ENCODE data around the gene PUDP.
"Not testable (repeated sequence)": the region's sequence is repeated elsewhere in the genome, so short reads cannot be mapped to it uniquely, and the experiment has no call there.

The PUDP gene

DNA sequence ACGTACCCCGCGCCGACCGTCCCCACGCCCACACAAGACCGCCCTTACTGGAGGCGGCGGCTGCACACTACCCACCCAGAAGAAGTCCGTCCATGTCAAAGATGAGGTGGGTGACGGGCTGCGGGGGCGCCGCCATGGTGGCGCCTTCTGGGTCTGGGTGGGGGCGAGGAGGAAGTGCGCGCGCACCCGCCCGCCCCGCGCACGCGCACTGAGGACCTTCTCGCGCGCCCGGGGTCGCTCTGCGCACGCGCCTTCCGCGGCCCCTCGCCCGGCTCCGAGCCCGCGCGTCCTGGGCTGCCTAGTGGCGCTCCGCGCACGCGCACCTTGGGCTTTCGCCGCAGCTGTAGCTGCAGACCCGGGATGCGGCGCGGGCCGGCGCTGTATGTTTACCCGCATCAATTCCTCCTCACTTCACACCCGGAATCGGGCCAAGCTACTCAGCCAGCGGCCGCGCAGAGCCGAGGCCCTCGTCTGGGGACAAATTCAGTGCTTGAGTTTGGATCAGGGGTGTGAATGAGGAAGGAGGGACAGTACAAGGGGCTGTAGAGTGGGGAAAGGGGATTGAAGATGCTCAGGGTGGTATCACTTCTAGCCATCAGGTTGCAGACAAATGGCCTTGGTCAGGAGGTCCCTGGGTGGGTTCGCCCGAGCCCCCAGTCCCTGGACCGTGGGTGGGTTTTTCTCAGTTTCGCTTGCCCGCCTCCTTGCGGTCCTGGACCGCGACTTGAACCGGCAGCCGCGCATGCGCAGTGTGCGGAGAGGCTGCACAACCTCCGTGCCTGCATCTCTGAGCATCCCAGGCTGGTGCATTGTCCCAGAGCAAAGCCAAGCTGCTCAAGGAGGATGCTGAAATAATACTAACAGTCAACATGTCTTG lies at the start of gene PUDP:
TSS of gene PUDP (minus strand) at position 176 of the 877 bp plus-strand sequence. CDS start at position 136, 40 bp downstream.
- DNase-seq: peak; percentile 98

DNA sequence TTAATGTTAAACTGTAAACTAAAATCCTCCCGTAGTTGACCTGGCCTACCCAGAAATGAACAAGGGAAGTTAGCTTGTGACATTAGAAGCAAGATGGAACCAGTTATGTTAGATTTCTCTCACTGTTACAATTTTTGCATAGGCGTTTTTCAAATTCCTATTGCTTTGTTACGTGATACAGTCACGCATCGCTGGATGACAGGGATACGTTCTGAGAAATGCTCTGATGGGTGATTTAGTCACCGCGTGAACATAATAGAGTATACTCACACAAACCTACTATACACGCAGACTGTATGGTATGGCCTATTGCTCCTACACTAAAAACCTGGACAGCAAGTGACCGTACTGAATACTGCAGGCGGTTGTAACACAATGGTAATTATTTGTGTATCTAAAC lies 46.7 kb upstream of the PUDP start:
- DNase-seq: no peak

DNA sequence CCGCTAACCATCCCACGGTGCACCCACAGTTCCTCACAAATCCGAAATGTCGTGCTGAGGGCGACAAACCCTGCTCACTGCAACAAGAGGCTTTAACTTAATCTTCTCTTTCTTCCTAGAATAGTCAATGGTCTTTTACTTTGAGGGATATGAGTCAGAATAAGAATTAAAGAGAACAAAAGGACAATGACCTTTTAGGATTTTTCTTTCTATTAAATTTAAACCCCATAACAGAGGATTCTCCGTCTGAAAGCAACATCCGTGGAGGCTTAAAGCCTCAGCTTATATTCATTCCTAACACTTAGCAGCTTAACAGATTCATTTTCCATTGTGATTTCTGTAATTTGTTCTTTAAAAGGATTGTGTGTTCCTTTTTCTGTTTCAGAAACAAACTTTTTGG lies 44.9 kb upstream of the PUDP start:
- no peak for DNase-seq

DNA sequence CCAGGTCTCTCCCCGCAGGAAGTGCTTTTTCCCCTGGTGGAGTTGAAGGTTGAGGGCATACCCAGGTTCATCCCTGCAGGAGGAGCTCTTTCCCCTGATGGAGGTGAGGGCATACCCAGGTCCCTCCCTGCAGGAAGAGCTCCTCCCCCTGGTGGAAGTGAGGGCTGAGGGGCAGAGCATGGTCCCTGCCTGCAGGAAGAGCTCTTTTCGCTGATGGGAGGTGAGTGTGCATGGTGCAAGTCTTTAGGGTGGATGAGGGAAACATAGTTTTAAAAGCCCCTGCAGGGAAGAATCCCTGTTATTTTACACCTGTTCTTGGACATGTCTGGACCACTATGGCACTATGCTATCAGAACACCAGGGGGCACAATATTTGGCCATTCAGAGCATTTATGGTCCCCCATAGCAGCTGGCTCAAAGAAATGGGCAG lies 43.7 kb upstream of the PUDP start:
- no peak for DNase-seq

DNA sequence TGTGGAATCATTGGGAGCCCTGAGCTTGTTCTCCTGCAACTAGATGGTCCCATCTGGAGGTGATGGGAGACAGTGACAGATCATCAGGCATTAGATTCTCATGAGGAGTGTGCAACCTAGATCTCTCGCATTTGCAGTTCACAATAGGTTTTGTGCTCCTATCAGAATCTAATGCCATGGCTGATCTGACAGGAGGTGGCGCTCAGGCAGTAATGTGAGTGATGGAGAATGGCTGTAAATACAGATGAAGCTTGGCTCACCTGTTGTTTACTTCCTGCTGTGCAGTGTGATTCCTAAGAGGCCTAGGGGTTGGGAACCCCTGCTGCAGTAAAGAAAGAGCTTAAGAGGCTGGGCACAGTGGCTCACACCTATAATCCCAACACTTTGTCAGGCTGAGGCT lies 42.2 kb upstream of the PUDP start:
- DNase-seq: no peak

DNA sequence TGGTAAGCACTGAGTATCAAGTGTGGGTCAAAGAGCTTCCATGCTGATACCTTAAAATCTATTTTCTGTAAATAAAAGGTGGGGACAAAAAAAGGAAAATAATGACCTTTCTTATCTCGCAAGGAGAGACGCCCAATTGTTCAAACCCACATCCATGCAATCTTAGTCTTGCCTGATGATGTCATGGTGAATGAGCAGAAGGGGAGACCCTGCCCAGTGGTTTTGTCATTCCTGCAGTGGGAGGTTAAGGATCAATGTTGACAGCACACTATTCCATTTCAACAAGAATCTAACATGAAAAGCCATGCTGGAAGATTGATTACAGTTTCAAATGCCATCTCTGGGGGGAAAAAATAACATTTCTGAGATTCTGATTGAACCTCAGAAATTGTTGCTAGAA lies 40.7 kb upstream of the PUDP start:
- no peak for DNase-seq

DNA sequence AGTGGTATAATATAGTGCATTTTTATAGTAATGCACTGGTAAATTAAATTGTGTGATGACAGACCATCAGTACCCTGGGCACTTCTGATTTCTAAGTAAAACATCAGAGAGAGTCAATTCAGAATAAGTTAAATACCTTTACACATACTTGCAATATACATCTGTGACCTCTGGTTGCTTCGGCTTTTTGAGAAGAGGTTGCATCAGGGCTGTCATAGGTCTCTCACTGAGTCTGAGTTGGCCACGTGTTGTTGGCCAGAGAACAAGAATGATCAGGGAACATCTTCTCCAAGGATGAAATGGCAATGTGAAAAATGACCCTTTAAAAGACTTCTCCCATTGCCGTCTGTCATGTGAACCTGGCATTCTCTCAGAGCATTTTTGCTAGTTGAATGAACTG lies 36.9 kb upstream of the PUDP start:
- DNase-seq: no peak

DNA sequence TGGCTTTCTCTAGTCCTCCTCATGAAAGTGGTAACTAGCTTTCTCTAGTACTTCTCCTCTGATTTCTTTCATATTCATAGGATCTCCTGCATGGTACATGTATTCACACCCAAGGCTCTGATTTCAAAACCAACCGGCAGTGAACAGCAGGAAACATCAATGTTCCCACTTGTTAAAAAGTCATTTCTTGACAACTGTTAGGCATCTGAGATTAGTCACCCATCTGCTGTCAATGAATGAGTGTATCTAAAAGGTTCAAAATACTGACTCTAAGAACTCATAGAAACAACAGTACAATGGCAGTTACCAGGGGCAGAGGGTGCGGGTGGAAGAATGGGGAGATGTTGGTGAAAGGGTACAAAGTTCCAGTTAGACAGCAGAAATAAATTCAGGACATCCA lies 31.5 kb upstream of the PUDP start:
- no peak for DNase-seq

DNA sequence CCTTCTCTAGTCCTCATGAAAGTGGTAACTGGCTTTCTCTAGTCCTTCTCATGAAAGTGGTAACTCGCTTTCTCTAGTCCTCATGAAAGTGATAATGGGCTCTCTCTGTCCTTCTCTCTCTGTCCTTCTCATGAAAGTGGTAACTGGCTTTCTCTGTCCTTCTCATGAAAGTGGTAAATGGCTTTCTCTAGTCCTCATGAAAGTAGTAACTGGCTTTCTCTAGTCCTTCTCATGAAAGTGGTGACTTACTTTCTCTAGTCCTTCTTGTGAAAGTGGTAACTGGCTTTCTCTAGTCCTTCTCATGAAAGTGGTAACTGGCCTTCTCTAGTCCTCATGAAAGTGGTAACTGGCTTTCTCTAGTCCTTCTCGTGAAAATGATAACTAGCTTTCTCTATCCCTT lies 30.9 kb upstream of the PUDP start:
- not testable (repeated sequence) for DNase-seq

DNA sequence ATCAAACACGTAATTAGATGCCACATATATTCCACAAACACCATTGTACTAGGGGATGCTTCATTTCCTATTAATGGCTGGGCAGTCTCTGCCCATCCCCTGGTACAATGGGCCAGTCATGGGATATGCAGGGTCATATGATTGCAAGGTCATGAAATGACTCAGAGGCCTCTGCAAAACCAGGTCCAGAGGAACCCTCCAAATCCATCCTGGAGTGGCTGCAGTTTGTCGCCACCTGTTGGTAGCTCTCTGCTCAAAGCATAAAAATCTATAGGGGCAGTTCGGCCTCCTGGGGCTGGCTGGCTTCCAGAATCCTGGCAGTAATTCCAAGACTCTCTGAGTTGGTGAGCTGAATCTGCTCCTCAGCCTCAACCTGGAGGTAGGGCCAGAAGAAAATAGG lies 22.9 kb upstream of the PUDP start:
- no peak for DNase-seq

DNA sequence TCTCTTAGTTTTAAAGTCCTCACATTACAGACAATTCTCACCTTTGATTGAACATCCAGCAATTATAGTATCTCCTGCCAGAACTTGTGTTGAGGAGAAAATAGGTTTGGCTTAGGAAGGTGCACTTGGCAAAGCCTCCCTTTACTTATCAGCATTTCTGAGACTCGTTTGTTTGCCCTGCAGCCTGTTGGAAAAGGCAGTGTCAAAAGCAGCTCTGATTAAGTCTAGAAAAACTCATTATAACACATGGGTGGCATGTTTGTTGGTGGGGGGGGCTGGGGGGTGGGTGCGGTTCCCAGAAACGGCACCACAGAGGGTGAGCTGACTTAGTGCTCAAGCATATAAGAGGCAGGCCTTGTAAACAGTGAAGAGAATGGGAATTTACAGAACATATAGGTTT lies 21.7 kb upstream of the PUDP start:
- no peak for DNase-seq

DNA sequence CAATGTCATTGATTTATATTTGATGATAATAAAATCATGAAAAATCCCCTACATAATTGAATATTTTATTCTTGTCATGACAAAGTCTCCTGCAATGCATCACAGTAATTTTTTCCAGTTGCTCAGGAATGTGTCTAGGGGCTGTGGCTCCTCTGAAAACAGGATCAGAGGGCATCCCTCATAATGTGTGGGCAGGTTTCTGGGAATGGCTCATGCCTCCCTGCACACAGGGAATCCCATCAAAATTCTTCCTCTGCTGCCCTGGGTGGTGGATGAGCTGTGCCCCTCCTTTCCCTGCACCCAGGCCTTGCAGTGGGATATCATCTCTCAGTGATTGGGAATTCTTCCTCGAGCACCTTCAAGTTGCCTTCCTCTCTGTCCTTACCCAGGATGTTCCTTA lies 20.4 kb upstream of the PUDP start:
- no peak for DNase-seq

DNA sequence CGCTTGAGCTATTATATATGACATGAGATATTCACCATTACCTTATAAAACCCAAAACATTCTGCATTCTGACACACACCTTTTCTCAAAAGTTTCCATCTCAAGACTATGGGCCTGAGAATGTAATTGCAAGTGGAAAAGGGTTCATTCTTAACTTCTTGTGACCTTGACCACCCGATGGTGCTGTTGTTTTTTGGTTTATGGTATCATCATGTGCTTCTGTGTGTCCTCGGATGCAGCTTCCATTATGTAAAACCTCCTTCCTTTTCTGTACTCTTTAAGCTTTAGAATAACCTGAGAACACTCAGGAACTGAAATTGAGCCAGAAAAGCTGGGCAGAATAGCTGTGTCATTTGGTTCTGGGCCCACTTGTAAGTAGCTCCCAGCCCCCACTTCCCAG lies 16.2 kb upstream of the PUDP start:
- no peak for DNase-seq

DNA sequence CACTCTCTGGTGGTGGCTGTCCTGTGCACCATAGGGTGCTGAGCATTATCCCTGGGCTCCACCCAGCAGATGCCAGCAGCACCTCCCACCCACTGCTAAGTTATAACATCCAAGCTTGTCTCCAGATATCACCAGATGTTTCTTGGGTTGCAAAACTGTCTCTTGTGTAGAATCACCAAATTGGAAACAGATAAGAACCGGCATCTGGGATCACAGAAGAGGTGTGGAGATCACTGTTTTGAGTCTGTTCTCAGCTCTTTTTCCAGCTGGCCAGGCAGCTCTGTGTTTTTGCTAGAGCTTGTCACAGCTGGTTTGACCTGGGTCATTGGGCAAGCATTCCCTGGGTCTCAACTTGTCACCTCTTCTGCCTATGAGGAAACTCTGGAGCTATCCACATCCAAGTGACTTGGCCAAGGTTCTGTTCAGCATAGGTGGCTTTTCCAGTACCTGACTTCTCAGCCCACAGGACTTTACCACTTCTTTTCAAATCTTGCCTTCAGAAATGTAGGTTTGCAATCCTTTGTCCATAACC lies 15.3 kb upstream of the PUDP start:
- DNase-seq: no peak

DNA sequence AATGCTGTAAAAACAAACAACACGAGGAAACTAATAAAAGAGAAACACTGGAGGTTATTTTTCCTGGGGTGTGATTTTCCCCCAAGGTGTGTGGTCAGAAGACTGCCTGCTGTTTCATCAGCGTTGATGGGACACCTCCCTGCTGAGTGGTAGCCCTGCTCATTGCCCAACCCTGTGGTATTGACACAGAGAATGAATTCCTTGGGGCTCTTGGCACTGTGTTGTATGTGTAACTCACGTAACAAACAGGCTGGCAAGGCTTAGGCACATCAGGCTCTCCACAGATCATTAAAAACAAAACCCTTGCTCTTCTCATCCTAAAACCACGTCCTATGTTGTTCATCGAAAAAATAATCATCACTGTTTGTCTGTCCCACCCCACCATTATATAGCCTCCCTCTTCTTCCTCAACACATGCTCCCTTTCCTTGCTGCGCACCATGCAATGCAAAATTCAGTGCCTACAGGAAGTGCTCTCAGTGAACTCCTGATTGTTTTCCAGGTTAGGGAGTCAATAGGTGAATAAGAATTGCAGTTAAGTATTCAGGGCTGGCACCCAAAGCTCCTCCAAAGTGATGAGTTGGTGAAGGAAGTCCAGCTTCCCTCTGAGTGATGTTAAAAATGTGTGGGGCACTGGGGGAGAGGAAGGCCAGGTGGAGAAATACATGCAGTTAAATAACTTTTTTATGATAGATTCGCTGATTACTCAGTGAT lies 11.4 kb upstream of the PUDP start:
- no peak for DNase-seq

DNA sequence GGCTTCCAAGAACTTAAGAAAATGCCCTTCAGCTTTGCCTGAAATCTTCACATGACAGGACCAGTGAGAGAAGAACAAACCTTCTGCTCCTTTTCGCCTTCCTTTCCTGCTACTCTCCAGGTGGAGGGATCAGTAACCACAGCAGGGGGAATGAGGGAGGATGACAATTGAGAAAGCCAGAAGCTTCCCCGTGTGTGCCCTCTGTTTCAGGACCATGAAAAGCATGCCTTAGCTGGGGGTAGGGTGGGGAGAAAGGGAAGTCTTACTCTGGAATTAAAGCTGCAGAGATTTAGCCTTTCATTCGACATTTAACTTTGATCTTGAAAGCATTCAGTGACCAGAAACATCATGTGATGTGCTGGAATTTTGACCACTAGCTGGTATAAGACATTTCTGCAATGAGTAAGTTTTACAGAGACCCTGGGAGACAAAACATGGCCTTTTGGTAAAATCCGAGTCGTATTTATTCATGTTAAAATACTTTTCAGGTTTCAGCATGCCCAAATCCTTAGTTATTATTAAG lies 10.6 kb upstream of the PUDP start:
- DNase-seq: no peak

DNA sequence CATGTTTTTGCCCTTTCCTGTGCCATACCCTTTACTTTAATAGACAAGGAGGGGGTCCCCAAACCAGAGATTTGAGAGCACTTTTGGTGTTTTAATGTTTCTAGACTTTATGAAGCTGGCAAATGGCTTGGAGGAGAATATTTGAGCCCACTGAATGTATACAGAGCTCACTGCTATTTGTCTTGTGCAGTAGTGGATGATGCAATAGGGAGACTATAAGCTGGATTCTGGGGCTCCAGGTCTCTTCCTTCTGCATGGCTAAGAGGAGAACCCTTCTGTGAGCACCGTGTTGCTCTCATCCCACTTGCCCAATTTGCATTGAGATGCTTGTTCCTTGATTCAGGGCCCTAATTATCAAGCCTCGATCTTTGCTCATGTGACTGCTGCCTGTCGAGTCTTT lies 8.9 kb upstream of the PUDP start:
- no peak for DNase-seq

DNA sequence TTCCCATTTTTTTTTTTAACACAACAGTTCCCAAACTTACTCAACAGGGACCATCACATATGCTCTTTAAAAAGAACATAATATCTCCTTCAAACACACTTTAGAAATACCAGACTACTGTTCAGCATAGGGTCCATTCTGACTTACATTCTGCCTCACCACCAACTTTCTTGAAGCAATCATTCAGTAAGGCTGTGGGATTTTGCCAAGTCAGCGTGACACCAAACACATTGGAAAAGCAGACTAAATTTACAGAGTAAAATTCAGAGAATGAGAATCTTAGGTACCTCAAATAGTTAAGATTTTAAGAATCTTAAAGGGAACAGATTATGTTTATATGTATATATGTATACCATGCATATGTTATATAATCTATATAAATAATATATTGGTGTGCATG lies 7.2 kb upstream of the PUDP start:
- DNase-seq: no peak

DNA sequence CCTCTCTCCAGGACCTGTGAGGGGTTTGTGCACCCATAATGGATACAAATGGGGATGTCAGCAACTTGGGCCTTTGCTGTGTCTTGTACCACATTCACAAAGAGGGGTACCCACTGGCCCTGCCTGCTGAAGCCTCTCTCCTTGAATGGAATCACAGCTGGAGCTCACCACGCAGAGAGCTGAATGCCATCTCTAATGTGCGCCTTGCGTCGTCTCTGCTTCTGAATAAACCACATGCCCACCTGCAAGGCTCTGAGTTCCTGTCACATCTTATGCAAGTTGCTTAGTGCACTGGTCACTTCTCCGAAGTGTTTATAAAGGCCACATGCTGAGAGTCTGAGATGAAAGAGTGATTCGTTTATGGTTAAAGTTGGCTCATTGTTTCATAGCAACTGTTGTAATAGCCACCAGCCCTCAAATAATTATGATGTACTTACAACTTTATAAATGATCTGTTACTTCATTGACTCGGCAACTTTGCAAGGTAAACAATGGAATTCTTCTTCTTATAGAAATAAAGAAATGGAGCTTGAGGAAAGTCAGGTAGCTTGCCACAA lies 6.2 kb upstream of the PUDP start:
- DNase-seq: no peak

DNA sequence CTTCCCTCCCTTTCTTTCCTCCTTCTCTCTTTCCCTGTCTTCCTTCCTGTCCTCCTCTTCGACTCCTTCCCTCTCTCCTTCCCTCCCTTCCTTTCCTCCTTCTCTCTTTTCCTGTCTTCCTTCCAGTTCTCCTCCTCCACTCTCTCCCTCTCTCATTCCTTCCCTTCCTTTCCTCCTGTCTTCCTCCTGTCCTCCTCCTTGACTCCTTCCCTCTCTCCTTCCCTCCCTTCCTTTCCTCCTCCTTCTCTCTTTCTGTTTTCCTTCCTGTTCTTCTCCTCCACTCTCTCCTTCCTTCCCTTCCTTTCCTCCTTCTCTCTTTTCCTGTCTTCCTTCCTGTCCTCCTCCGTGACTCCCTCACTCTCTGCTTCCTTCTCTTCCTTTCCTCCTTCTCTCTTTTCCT lies 5.3 kb upstream of the PUDP start:
- no peak for DNase-seq

DNA sequence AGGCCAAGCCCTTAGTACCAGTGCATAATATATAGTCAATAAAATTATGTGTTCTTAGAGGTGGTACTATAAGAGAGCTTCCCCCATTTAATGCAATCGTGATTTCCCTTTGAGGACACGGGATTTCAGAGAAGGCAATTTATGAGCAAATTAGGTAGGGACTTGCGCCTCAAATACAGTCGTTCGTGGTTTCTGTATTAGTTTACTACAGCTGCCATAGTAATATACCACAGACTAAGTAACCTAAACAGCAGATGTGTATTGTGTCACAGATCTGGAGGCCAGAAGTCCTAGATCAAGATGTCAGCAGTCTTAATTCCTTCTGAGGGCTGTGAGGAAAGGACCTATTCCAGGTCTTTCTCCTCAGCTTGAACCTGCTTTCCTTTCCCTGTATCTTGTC lies 1.5 kb upstream of the PUDP start:
- DNase-seq: no peak

DNA sequence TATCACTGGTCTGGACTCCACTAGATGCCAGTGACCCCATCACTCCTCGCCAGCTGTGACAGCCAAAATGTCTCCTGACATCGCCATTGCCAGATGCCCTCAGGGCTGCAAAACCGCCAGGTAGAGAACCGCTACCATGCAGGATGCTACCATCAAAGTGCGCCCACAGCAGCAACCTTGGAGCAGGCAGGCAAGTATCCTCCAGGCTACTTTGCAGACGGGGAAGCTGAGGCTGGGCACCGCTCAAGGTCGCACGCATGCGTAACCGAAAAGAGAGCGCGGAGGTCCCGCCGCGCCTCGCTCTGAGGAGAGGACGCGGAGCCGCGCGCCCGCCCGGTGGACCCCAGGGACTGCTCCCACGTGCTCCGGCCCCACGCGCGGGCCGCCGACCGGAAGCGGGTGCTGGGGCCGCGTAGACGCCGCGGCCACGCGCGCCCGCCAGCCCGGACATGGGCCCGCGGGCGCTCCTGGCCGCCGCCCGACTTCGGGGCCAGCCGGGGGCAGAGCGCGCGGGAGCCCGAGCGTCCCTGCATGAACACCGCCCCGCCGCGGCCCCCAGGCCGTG lies 458 bp downstream of the PUDP start, which contains the start of gene STS:
TSS of gene STS (plus strand) at position 300 of the 565 bp plus-strand sequence. CDS start 105,488 bp downstream, outside the sequence.
- DNase-seq: peak; percentile 90

Data from GOT3 (cell line).